Endothelial cell of umbilical vein (primary cell): ENCODE measurements around the gene TYK2.

Experiments used
- GATA2 ChIP-seq: IDR thresholded peaks from 2 replicates; pipeline ENCODE4 v1.7.0; 2011; ENCODE audit warnings: low read depth, mild to moderate bottlenecking, moderate library complexity, mixed read lengths, low read length; ENCODE audit not compliant: insufficient read length, insufficient read depth
- POLR2AphosphoS5 ChIP-seq: IDR thresholded peaks from 2 replicates; pipeline ENCODE4 v1.6.1; 2012; ENCODE audit warnings: low read depth, mild to moderate bottlenecking, control low read depth, low read length, moderate library complexity; ENCODE audit not compliant: insufficient read depth
- TF ChIP-seq, protein P1 (sequence below): IDR thresholded peaks from 2 replicates; pipeline ENCODE4 v1.6.1; 2011; ENCODE audit not compliant: insufficient read depth, insufficient read length
- TF ChIP-seq, protein P2 (sequence below), 2 donors: IDR thresholded peaks; 1 replicate in 1 of 2; 2 replicates in 1 of 2; pipeline ENCODE4 v1.5.1; 2011; ENCODE audit warnings: low read length in 2 of 2, mild to moderate bottlenecking in 2 of 2, moderate library complexity in 2 of 2, control low read depth in 1 of 2, inconsistent platforms in 1 of 2, low read depth in 1 of 2; ENCODE audit not compliant: insufficient read depth in 1 of 2; ENCODE audit errors: extremely low read depth in 1 of 2

DNA sequence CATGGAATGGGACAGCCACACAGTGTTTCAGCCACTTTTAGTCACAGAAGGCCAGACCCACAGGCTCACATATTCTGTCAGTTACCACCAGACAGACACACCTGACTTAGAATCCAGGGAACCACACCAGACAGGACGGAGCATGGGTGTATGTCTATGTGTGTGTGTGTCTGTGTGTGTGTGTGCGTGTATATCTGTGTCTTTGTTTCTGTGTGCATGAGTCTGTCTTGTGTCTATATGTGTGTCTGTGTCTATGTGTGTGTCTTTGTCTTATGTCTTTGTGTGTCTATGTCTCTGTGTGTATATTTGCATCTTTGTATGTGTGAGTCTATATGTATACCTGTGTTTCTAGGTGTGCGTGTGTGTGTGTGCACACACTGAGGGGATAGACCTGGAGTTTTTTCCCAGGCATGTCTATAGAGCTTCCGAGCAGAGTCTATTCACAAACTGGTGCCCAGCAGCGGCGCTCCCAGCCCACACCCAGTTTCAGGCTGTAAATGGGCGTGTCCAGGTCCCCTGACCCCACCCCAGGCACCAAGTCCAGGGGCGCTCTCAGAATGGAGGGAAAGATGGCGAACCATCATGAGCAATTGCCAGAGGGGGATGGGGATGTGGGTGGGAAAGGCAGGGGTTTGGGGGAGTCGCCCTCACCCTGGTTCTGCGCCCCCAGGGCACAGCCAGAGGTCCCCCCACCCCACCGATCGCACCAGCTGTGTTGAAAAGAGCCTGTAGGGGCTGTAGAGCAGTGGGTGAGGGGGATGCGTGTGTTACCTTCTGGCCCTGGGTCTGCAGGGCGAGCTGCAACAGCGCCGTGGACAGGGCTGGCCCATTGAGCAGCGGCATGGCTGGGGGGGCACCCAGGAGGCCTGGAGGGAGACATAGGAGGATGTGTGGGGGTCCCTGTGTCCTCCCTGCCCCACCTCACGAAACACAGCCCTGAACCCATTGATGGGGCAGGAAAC lies 58.2 kb downstream of the TYK2 start:
- TF ChIP-seq, protein P1, sequence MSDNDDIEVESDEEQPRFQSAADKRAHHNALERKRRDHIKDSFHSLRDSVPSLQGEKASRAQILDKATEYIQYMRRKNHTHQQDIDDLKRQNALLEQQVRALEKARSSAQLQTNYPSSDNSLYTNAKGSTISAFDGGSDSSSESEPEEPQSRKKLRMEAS = no peak
- TF ChIP-seq, protein P2, sequence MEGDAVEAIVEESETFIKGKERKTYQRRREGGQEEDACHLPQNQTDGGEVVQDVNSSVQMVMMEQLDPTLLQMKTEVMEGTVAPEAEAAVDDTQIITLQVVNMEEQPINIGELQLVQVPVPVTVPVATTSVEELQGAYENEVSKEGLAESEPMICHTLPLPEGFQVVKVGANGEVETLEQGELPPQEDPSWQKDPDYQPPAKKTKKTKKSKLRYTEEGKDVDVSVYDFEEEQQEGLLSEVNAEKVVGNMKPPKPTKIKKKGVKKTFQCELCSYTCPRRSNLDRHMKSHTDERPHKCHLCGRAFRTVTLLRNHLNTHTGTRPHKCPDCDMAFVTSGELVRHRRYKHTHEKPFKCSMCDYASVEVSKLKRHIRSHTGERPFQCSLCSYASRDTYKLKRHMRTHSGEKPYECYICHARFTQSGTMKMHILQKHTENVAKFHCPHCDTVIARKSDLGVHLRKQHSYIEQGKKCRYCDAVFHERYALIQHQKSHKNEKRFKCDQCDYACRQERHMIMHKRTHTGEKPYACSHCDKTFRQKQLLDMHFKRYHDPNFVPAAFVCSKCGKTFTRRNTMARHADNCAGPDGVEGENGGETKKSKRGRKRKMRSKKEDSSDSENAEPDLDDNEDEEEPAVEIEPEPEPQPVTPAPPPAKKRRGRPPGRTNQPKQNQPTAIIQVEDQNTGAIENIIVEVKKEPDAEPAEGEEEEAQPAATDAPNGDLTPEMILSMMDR (IDR thresholded peaks at IDR 0.05; ENCODE audit: extremely low read depth in 1 of 2, insufficient read depth in 1 of 2, low read depth in 1 of 2, low read length in 2 of 2) = no peak
- TF ChIP-seq POLR2AphosphoS5 = peak; percentile 6
- TF ChIP-seq GATA2 = no peak
